ENCODE results near the gene PTPRM.

- TF ChIP-seq POLR2AphosphoS5 (IDR thresholded peaks at IDR 0.05; ENCODE audit: low read depth, low read length) (no peak), POLR2A (IDR thresholded peaks at IDR 0.05; ENCODE audit: low read depth, low read length) (no peak)
These were observed 289.0 kb downstream of the PTPRM start for GRCh38 chr18:7856116-7856515.

All from GM12892 (cell line).